Astrocyte of the cerebellum (primary cell): Measurements from ENCODE around the gene SELENOO.

Source experiments
- DNase-seq: peaks from one replicate; pipeline ENCODE4 v3.0.0-alpha.2; 2011; ENCODE audit warnings: low read depth
- H3K4me3 ChIP-seq: 2 replicates; pipeline ENCODE4 v1.5.1; 2011; ENCODE audit warnings: mild to moderate bottlenecking, low read depth, low read length, moderate library complexity
- in situ Hi-C: cut with HindIII; loops from 2 replicates; pipeline ENCODE4 v1.10.0; 2017; ENCODE audit warnings: low sequenced_read_pairs
- TF ChIP-seq, protein P1 (sequence below): IDR thresholded peaks from 2 replicates; pipeline ENCODE4 v1.5.1; 2012; ENCODE audit warnings: low read length, low read depth, moderate library complexity, mild to moderate bottlenecking; ENCODE audit errors: missing control alignments

Gene SELENOO

DNA sequence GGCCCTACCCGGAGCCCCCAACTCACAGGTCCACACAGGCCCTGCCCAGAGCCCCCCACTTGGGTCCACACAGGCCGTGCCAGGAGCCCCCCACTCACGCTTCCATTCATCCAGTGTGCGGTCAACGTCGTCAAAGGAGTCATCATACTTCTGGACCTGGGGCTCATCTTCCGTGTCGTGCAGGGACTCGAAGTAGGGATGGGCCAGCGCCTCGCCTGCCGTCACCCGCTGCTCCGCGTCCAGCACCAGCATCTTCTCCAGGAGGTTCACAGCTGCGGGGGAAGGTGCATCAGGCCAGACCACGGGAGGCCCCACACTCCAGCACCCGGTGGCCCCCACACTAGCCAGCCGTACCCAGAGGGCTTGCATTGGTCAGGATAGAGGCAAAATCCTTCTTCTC is 54.3 kb downstream of the SELENOO start:
- TF ChIP-seq, protein P1, sequence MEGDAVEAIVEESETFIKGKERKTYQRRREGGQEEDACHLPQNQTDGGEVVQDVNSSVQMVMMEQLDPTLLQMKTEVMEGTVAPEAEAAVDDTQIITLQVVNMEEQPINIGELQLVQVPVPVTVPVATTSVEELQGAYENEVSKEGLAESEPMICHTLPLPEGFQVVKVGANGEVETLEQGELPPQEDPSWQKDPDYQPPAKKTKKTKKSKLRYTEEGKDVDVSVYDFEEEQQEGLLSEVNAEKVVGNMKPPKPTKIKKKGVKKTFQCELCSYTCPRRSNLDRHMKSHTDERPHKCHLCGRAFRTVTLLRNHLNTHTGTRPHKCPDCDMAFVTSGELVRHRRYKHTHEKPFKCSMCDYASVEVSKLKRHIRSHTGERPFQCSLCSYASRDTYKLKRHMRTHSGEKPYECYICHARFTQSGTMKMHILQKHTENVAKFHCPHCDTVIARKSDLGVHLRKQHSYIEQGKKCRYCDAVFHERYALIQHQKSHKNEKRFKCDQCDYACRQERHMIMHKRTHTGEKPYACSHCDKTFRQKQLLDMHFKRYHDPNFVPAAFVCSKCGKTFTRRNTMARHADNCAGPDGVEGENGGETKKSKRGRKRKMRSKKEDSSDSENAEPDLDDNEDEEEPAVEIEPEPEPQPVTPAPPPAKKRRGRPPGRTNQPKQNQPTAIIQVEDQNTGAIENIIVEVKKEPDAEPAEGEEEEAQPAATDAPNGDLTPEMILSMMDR, result no peak
- DNase-seq, result no peak
- in situ Hi-C loops, result no loop called here
- H3K4me3 ChIP-seq, result no peak overlapping the region

DNA sequence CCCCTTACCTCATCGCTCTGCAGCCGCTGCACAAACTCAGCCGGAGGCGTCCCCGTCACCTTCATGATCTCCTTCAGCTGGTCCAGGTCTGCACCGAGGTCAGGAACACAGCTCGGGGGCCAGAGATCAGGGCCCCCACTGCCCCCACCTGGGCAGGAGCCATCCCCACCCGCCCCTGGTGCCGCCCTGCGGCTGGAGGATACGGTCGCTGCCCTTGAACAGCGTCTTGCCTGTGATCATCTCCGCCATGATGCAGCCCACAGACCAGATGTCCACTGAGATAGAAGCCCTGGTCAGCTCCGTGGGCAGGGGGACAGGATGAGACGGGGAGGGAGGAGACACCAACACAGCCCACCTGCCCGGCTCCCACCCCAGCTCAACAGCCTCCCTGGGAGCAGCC is 54.8 kb downstream of the SELENOO start:
- in situ Hi-C loops, result no loop called here

DNA sequence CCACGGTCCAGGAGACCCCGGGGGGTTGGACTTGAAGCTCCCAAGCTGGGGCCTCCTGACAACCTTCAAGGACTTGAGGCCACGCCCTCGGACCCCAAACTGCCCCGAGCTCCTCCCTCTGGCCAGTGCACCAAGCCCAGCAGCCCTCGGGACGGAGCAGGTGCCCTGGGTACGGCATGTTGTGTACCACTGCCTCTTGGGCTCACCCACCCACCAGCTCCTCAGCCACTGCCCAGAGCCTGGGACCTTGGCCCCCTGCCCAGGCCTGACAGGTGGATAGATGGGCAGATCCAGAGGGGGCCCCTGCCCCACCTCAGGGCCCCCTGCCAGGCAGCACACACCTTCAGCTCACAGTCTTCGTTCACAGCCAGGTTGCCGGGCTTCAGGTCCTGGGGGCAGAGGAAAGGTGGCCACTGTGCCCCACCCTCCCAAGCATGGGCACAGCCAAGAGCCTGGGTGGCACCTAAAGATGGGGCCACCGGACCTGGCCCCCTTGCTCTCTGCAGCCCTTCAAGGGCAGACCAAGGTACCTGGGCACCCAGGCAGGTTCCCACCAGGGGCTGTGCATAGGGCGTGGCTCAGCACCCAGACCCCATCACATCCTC is 55.5 kb downstream of the SELENOO start:
- TF ChIP-seq, protein P1, result no peak
- DNase-seq, result no peak

More for the DNA sequence above, 54.8 kb downstream of the SELENOO start:
- H3K4me3 ChIP-seq, result no peak overlapping the region
- TF ChIP-seq, protein P1, result no peak
- DNase-seq, result no peak

GRCh38 chr22:50257041-50257440 is 56.2 kb downstream of the SELENOO start:
- TF ChIP-seq, protein P1, result no peak
- in situ Hi-C loops, result no loop called here
- no peak overlapping the region for H3K4me3 ChIP-seq
- DNase-seq, result no peak

More for the DNA sequence above, 55.5 kb downstream of the SELENOO start:
- in situ Hi-C loops, result no loop called here
- H3K4me3 ChIP-seq, result no peak overlapping the region

DNA sequence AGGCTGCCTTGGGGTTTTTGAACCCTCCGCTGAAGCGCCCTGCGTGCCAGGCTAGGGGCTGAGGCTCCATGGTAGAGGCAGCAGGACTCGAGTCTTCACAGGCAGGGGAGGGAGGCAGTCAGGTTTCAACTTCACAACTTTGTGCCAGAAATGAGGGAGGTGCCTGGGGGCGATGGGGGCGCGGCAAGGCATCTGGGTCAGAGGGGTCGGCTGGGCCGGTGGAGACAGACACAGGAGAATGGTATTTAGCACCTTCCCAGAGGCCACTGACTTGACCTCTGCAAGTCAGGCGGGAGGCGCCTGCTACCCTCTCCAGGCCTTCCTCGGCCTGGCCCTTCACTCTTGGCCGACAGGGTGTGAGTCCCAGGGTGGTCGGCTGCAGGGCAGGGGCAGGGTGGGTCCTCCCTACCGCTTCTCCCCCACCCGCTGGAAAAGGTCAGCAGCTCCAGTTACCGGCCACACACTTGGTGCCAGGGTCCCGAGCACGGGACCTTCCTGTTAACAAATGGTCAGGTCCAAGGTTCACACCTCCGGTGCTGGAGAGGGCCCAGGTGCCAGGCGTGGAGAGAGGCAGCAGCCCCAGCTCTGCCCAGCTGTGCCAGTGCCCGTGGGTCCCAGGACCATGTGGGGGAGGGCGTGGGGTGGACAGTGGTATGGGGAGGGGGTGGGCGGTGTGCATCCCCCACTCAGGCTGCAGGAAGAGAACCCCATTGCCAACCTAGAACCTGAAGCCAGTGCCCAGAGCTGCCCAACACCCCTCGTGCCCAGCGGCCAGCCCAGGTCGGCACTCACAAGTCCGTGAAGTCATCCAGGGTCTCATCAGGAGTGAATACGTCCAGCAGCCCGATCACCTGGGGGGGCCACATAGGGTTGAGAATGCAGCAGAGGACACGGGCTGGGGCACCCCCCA is 56.9 kb downstream of the SELENOO start:
- no peak overlapping the region for H3K4me3 ChIP-seq
- DNase-seq, result no peak
- in situ Hi-C loops, result no loop called here

More for the DNA sequence above, 56.9 kb downstream of the SELENOO start:
- TF ChIP-seq, protein P1, result no peak
